Placental epithelial cell (primary cell): ENCODE measurements around the gene PARP14. TPM values are rescaled to one million over a fixed set of nuclear protein-coding genes. Genes with fewer than 3 reads are reported as not detected.

Experiments
- total RNA-seq: library from RNA; depleted of rRNA; stranded (reverse); fragments of >200 nt; gene quantifications from 2 replicates; pipeline ENCODE4 v1.2.3, GENCODE V29; 2012

The PARP14 gene
- 7.0 and 34.9 TPM in 2 replicates for total RNA-seq

GRCh38 chr3:122680475-122681283, at the start of gene PARP14:
TSS of gene PARP14 (plus strand) at chr3:122680839. CDS start at chr3:122680884, 45 bp downstream.

Other genes with a start within 250 kb of the PARP14 start
- gene KPNA1, start 165.9 kb upstream of the PARP14 start, total RNA-seq: 27.9 and 35.0 TPM in 2 replicates
- gene PARP9, start 116.5 kb upstream of the PARP14 start, total RNA-seq: 4.1 and 6.7 TPM in 2 replicates
- gene DTX3L, start 116.5 kb upstream of the PARP14 start, total RNA-seq: 7.6 and 9.8 TPM in 2 replicates
- under 0.01 TPM in 1 of 2 replicates, not detected in the other for gene PARP15, start 103.2 kb upstream of the PARP14 start, total RNA-seq
- 3.5 TPM in 2 replicates for gene HSPBAP1, start 113.0 kb downstream of the PARP14 start, total RNA-seq
- gene SLC49A4, start 114.2 kb downstream of the PARP14 start, total RNA-seq: 19.6 and 24.4 TPM in 2 replicates